MCF 10A (cell line): Measurements from ENCODE around the gene PLA2G3. TPM values are rescaled to one million over a fixed set of nuclear protein-coding genes. Genes with fewer than 3 reads are reported as not detected.

Experiments used
- BruUV-seq: library from RNA; stranded (reverse); fragments of 400-500 nt; replicated peaks from 2 replicates; lab custom pipeline; 2021; lab: Mats Ljungman, UMichigan
- CTCF ChIA-PET: fragments of 300-600 bp; sonication (Branson Sonifier 250); formaldehyde crosslinking; extraction: SDS; loops from one replicate; lab custom pipeline; 2021; ENCODE audit warnings: antibody characterized with exemption, inconsistent platforms; lab: Yijun Ruan, JAX
- POLR2A ChIA-PET: fragments of 300-600, 350-650 bp; sonication (Branson Sonifier 250); formaldehyde crosslinking; extraction: SDS; loops from one replicate; lab custom pipeline; 2020; ENCODE audit warnings: antibody characterized with exemption, inconsistent platforms; lab: Yijun Ruan, JAX
- DNase-seq: peaks from one replicate; pipeline ENCODE4 v3.0.0-alpha.2; 2018; ENCODE audit not compliant: unreplicated experiment
- H3K27ac Mint-ChIP-seq: one replicate; pipeline ENCODE4 v1.8.0; 2022; ENCODE audit warnings: mild to moderate bottlenecking, low read depth, mixed read lengths; ENCODE audit not compliant: unreplicated experiment
- H3K27me3 Mint-ChIP-seq: one replicate; pipeline ENCODE4 v1.8.0; 2022; ENCODE audit warnings: mixed read lengths; ENCODE audit not compliant: insufficient read depth, unreplicated experiment
- H3K36me3 Mint-ChIP-seq: one replicate; pipeline ENCODE4 v1.8.0; 2022; ENCODE audit warnings: mild to moderate bottlenecking, moderate library complexity, mixed read lengths; ENCODE audit not compliant: insufficient read depth, unreplicated experiment
- H3K4me1 Mint-ChIP-seq: one replicate; pipeline ENCODE4 v1.8.0; 2022; ENCODE audit warnings: mixed read lengths; ENCODE audit not compliant: insufficient read depth, unreplicated experiment
- H3K4me3 Mint-ChIP-seq: one replicate; pipeline ENCODE4 v1.8.0; 2022; ENCODE audit warnings: mild to moderate bottlenecking, moderate library complexity, mixed read lengths; ENCODE audit not compliant: unreplicated experiment
- H3K9me3 Mint-ChIP-seq: one replicate; pipeline ENCODE4 v1.8.0; 2022; ENCODE audit warnings: mixed read lengths; ENCODE audit not compliant: unreplicated experiment
- intact Hi-C: fragments of 100-400 bp; cut with micrococcal nuclease; formaldehyde crosslinking; loops from 2 replicates; pipeline ENCODE4 v1.14.1; 2022
- total RNA-seq: library from RNA; stranded (reverse); gene quantifications from 2 replicates; pipeline ENCODE4 v1.2.3, GENCODE V29; 2022
- TF ChIP-seq, protein P1 (sequence below): fragments of 200-600 bp; IDR thresholded peaks from one replicate; pipeline ENCODE4 v1.8.0; 2022; ENCODE audit warnings: antibody characterized with exemption, mild to moderate bottlenecking; ENCODE audit not compliant: unreplicated experiment

Gene PLA2G3
- total RNA-seq, 1 experiment from 2014 or later, result not detected

DNA sequence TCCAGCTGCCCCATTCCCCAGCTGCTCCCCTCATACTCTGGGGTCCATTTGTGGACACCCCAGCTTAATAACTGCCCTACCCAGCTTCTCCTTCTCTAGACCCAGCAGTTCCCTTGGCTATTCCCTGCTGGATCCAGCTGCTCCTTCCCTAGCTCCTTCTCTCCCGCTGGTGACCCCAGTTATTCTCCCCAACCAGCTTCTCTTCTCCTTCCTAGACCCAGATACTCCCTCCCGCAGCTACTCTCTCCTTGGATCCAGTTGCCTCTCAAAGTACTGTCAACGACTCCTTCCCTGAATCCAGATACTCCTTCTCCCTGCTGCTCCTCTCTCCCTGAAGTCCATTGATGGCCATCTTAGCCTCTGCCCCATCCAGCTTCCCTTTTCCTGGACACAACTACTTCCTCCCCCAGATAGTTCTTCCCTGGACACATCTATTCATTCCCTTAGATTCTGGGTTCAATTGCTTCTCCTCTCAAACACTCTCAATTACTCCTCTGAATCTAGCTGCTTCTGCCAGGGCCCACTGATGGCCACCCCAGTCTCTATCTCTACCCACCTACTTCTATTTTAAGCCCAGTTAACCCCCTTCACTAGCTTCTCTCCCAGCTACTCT is 44.6 kb downstream of the PLA2G3 start:
- intact Hi-C loops, result no loop called here
- POLR2A ChIA-PET, result interaction anchor here (1.0 to 1.5 kb wide), 3 partner anchors 11 to 127 kb away, joined by 3 to 5 read pairs (median 3); partner anchors contain the start of genes MORC2 and TUG1
- Mint-ChIP-seq H3K36me3 (peaks cover 24% of the 10 kb centered on the region), H3K4me3 (no peak overlapping the region), H3K27ac (peak overlapping the region; percentile 33), H3K4me1 (no peaks in the 10 kb centered on the region), H3K9me3 (no peaks in the 10 kb centered on the region), H3K27me3 (no peaks in the 10 kb centered on the region)
- TF ChIP-seq, protein P1, sequence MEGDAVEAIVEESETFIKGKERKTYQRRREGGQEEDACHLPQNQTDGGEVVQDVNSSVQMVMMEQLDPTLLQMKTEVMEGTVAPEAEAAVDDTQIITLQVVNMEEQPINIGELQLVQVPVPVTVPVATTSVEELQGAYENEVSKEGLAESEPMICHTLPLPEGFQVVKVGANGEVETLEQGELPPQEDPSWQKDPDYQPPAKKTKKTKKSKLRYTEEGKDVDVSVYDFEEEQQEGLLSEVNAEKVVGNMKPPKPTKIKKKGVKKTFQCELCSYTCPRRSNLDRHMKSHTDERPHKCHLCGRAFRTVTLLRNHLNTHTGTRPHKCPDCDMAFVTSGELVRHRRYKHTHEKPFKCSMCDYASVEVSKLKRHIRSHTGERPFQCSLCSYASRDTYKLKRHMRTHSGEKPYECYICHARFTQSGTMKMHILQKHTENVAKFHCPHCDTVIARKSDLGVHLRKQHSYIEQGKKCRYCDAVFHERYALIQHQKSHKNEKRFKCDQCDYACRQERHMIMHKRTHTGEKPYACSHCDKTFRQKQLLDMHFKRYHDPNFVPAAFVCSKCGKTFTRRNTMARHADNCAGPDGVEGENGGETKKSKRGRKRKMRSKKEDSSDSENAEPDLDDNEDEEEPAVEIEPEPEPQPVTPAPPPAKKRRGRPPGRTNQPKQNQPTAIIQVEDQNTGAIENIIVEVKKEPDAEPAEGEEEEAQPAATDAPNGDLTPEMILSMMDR, result no peak
- no TSS peak for BruUV-seq
- no peak for DNase-seq
- CTCF ChIA-PET, result interaction anchor here (0.5 to 2.8 kb wide), 7 partner anchors 11 to 1132 kb away, joined by 3 to 21 read pairs (median 3); partner anchors contain the start of gene SELENOM

DNA sequence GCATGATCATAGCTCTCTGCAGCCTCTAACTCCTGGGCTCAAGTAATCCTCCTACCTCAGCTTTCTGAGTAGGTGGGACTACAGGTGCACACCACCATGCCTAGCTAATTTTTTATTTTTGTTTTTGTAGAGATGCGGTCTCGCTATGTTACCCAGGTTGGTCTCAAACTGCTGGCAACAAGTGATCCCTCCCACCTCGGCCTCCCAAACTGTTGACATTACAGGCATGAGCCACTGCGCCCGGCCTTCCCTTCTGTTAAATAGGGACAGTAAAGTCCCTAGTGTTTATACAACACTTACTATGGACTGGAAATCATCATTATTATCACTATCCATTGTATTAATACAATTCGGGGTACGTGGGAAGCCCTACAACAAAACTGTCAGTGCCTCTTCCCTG is 45.6 kb downstream of the PLA2G3 start:
- TF ChIP-seq, protein P1, result no peak
- H3K27me3 Mint-ChIP-seq, result no peaks in the 10 kb centered on the region
- H3K36me3 Mint-ChIP-seq, result peaks cover 24% of the 10 kb centered on the region
- no peaks in the 10 kb centered on the region for H3K9me3 Mint-ChIP-seq
- intact Hi-C loops, result no loop called here
- CTCF ChIA-PET, result interaction anchor here (0.6 to 2.8 kb wide), 3 partner anchors 13 to 326 kb away, joined by 3 to 21 read pairs (median 3); partner anchors contain the start of gene SELENOM
- H3K27ac Mint-ChIP-seq, result no peak overlapping the region
- H3K4me1 Mint-ChIP-seq, result no peaks in the 10 kb centered on the region
- BruUV-seq, result no TSS peak
- no peak for DNase-seq
- POLR2A ChIA-PET, result interaction anchor here (1.9 kb wide), 1 partner anchor 12 kb away, joined by 7 read pairs; the partner anchor contains the start of gene SELENOM
- no peak overlapping the region for H3K4me3 Mint-ChIP-seq

DNA sequence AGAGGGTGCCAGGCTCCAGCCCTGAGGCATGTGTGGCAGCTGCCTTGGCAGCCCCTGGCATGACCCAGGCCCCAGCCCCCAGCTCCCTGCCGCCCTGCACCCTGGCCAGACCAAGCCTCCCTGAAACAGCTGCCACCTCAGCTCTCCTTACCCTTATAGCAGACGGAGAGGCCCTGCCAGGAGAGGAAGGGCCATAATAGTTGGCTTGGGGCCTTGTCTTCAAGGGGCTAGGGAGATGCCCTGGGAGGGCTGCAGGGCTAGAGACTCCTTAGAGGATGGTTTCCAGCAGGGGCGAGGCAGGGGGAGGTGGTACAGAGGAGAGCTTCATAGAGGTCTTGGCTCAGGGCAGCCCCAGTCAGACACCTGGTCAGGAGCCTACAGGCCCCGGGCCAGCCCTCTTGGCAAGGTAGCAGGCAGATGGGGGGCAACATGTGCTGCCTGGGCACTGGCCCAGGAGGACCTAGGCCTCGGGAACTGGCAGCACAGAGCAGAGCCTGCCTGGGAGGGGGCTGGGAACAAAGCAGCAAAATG is 46.2 kb downstream of the PLA2G3 start:
- ChIA-PET POLR2A (interaction anchor here (1.0 to 1.9 kb wide), 2 partner anchors 10 to 13 kb away, joined by 4 to 7 read pairs; partner anchors contain the start of gene SELENOM), CTCF (interaction anchor here (0.5 to 2.8 kb wide), 5 partner anchors 13 to 325 kb away, joined by 3 to 21 read pairs (median 3); partner anchors contain the start of gene SELENOM)
- TF ChIP-seq, protein P1, result no peak
- Mint-ChIP-seq H3K9me3 (no peaks in the 10 kb centered on the region), H3K4me1 (no peaks in the 10 kb centered on the region), H3K4me3 (no peak overlapping the region), H3K27ac (no peak overlapping the region), H3K36me3 (peaks cover 24% of the 10 kb centered on the region), H3K27me3 (no peaks in the 10 kb centered on the region)
- no peak for DNase-seq
- BruUV-seq, result no TSS peak
- intact Hi-C loops, result no loop called here

DNA sequence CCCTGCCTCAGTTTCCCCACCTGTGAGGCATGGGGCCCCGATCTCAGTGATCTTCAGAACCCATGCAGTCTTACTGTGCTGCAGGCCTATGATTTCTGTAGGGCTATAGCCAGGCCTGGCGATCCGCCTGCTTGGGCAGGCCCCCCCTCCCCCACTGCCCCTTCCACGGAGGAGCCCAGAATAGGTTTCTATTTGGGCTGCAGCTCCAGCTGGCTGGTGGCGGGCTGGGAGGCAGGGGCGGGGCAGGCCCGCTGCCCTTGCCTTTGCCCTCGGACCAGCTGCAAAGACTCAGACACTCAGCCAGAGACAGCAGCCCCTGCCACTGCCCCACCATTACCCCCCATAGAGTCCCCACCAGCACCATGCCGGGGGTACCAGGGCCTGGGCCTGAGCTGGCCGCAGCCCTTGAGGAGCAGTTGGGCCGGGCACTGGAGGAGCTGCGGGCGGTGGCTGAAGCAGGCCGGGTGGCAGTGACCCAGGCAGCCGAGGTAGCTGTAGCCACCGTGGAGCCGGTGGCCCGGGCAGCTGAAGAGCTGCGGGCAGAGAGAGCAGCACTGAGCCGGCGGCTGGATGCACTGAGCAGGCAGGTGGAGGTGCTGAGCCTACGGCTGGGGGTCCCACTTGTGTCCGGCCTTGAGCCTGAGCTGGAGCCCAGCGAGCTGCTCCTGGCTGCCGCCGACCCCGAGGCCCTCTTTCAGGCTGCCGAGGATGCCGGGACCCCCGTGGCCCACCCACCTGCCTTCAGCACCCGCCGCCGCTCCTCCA is 47.0 kb downstream of the PLA2G3 start:
- H3K4me3 Mint-ChIP-seq, result no peak overlapping the region
- H3K9me3 Mint-ChIP-seq, result no peaks in the 10 kb centered on the region
- H3K27me3 Mint-ChIP-seq, result no peaks in the 10 kb centered on the region
- TF ChIP-seq, protein P1, result no peak
- peaks cover 24% of the 10 kb centered on the region for H3K36me3 Mint-ChIP-seq
- H3K4me1 Mint-ChIP-seq, result no peaks in the 10 kb centered on the region
- DNase-seq, result no peak
- H3K27ac Mint-ChIP-seq, result no peak overlapping the region
- POLR2A ChIA-PET, result interaction anchor here (1.0 to 1.9 kb wide), 2 partner anchors 9 to 14 kb away, joined by 4 to 7 read pairs; partner anchors contain the start of gene SELENOM
- intact Hi-C loops, result no loop called here
- CTCF ChIA-PET, result interaction anchor here (0.5 to 1.5 kb wide), 5 partner anchors 9 to 174 kb away, joined by 3 to 6 read pairs (median 4); partner anchors contain the start of gene SELENOM
- BruUV-seq, result no TSS peak
